ENCODE results near the gene BPI.
"Not testable (repeated sequence)": the region's sequence is repeated elsewhere in the genome, so short reads cannot be mapped to it uniquely, and the experiment has no call there.

DNA sequence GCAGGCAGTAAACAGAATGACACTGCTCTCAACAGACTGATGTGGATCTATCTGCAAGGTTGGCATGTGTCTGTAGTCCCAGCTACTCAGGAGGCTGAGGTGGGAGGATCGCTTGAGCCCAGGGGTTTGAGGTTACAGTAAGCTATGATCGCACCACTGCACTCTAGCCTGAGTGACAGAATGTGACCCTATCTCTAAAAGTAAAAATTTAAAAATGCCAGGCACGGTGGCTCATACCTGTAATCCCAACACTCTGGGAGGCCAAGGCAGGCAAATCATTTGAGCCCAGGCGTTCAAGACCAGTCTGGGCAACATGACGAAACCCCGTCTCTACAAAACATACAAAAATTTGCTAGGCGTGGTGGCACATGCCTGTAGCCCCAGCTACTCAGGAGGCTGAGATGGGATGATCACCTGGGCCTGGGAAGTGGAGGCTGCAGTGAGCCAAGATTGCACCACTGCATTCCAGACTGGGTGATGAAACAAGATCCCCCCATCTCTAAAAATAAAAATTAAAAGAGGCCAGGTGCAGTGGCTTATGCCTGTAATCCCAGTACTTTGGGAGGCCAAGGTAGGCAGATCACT lies 19.8 kb upstream of the BPI start:
- not testable (repeated sequence) for TF ChIP-seq EZH2 (IDR thresholded peaks at IDR 0.05); CTCF (IDR thresholded peaks at IDR 0.05 in 2 of 3, conservative IDR thresholded peaks at IDR 0.05 in 1 of 3; ENCODE audit: borderline replicate concordance in 1 of 3, insufficient read depth in 1 of 3, low read depth in 2 of 3, low read length in 2 of 3); ELF1 (IDR thresholded peaks at IDR 0.05; ENCODE audit: borderline replicate concordance, low read depth)
